GM21528 (cell line): ENCODE measurements around the gene SERPINE1.

Experiments
- ATAC-seq: cut with Tn5 transposase; IDR thresholded peaks from one replicate; pipeline ENCODE4 v1.9.1; 2021; ENCODE audit warnings: mild to moderate bottlenecking, moderate library complexity; ENCODE audit not compliant: unreplicated experiment, low FRiP score

Gene SERPINE1

GRCh38 chr7:101185258-101185839, 58.4 kb downstream of the SERPINE1 start:
- ATAC-seq = no peak

- ATAC-seq = no peak
Measured at GRCh38 chr7:101186194-101186593, 59.3 kb downstream of the SERPINE1 start.

GRCh38 chr7:101186844-101187428, 60.0 kb downstream of the SERPINE1 start:
- no peak for ATAC-seq
